ENCODE measurements around the gene KBTBD7. TPM values are rescaled to one million over a fixed set of nuclear protein-coding genes. Genes with fewer than 3 reads are reported as not detected.

The KBTBD7 gene
- total RNA-seq, 1 experiment from 2014 or later = 5.5 TPM

- POLR2A ChIA-PET = no interaction called here
- H3K27me3 ChIP-seq (ENCODE audit: control insufficient read depth, insufficient read depth, low read length) = no peaks in the 10 kb centered on the region
- CTCF ChIA-PET = no interaction called here
- no TSS peak for BruUV-seq (replicated peaks)
- DNase-seq (ENCODE audit: low read depth, low spot score) (peak; percentile 43), ATAC-seq (peak; percentile 92)
- H3K36me3 ChIP-seq (ENCODE audit: control insufficient read depth, insufficient read depth, low read length) = no peaks in the 10 kb centered on the region
- no peaks in the 10 kb centered on the region for H3K9me3 ChIP-seq (ENCODE audit: control insufficient read depth, insufficient read depth, low read depth, low read length)
- H3K4me1 ChIP-seq (ENCODE audit: control insufficient read depth, insufficient read depth, low read length) = no peaks in the 10 kb centered on the region
- intact Hi-C loops (cut with micrococcal nuclease; ENCODE audit: unreplicated experiment) (loop anchor here (1.0 kb wide), 1 partner anchor 147 kb away; no protein-coding TSS in a partner anchor), in situ Hi-C loops (cut with HindIII; ENCODE audit: low pct_unique_long_range_greater_than_20kb, low sequenced_read_pairs) (no loop called here)
- no peak overlapping the region for H3K4me3 ChIP-seq (ENCODE audit: low read depth in 2 of 2, low read length in 2 of 2)
- TF ChIP-seq CTCF (IDR thresholded peaks at IDR 0.05) = peak; percentile 75
- TF ChIP-seq POLR2AphosphoS5 (IDR thresholded peaks at IDR 0.05; ENCODE audit: low read depth, low read length) = no peak
- TF ChIP-seq SIN3A (IDR thresholded peaks at IDR 0.05; ENCODE audit: borderline replicate concordance, insufficient read depth, low read depth, low read length) = no peak
- no peak for TF ChIP-seq REST (IDR thresholded peaks at IDR 0.05; ENCODE audit: insufficient read depth in 1 of 2, low read depth in 2 of 2, low read length in 1 of 2)
- TF ChIP-seq TCF7L2 (IDR thresholded peaks at IDR 0.05; ENCODE audit: low read depth, low read length) = no peak
- H3K27ac ChIP-seq (ENCODE audit: low read length) = no peak overlapping the region
Measured at GRCh38 chr13:41222259-41222852, 28.0 kb upstream of the KBTBD7 start.

GRCh38 chr13:41220401-41220800, 26.0 kb upstream of the KBTBD7 start:
- Histone ChIP-seq H3K4me3 (ENCODE audit: low read depth in 2 of 2, low read length in 2 of 2) (no peak overlapping the region), H3K27me3 (ENCODE audit: control insufficient read depth, insufficient read depth, low read length) (no peaks in the 10 kb centered on the region), H3K36me3 (ENCODE audit: control insufficient read depth, insufficient read depth, low read length) (no peaks in the 10 kb centered on the region), H3K4me1 (ENCODE audit: control insufficient read depth, insufficient read depth, low read length) (no peaks in the 10 kb centered on the region), H3K9me3 (ENCODE audit: control insufficient read depth, insufficient read depth, low read depth, low read length) (no peaks in the 10 kb centered on the region), H3K27ac (ENCODE audit: low read length) (no peak overlapping the region)
- DNase-seq (ENCODE audit: low read depth, low spot score) = no peak
- no peak for ATAC-seq
- POLR2A ChIA-PET = no interaction called here
- BruUV-seq (replicated peaks) = no TSS peak
- intact Hi-C loops (cut with micrococcal nuclease; ENCODE audit: unreplicated experiment) = no loop called here
- in situ Hi-C loops (cut with HindIII; ENCODE audit: low pct_unique_long_range_greater_than_20kb, low sequenced_read_pairs) = no loop called here
- TF ChIP-seq TCF7L2 (IDR thresholded peaks at IDR 0.05; ENCODE audit: low read depth, low read length) (no peak), REST (IDR thresholded peaks at IDR 0.05; ENCODE audit: insufficient read depth in 1 of 2, low read depth in 2 of 2, low read length in 1 of 2) (no peak), POLR2AphosphoS5 (IDR thresholded peaks at IDR 0.05; ENCODE audit: low read depth, low read length) (no peak), SIN3A (IDR thresholded peaks at IDR 0.05; ENCODE audit: borderline replicate concordance, insufficient read depth, low read depth, low read length) (no peak), CTCF (IDR thresholded peaks at IDR 0.05) (no peak)
- CTCF ChIA-PET = no interaction called here
